ENCODE results near the gene RNF151. TPM values are rescaled to one million over a fixed set of nuclear protein-coding genes. Genes with fewer than 3 reads are reported as not detected.

RNF151 gene
- total RNA-seq, 1 donor from 2014 or later = not detected

- no peaks in the 10 kb centered on the region for H3K36me3 Mint-ChIP-seq (ENCODE audit: low read depth)
- peaks cover 45% of the 10 kb centered on the region for H3K27me3 Mint-ChIP-seq (ENCODE audit: low read depth)
- no peak for TF ChIP-seq CTCF (conservative IDR thresholded peaks at IDR 0.05)
- no peaks in the 10 kb centered on the region for H3K9me3 Mint-ChIP-seq
- no peak for DNase-seq (ENCODE audit: low read depth, low spot score)
- H3K4me3 Mint-ChIP-seq = no peak overlapping the region
- peaks cover 18% of the 10 kb centered on the region for H3K4me1 Mint-ChIP-seq
- H3K27ac Mint-ChIP-seq (ENCODE audit: unreplicated experiment) = no peak overlapping the region
These were observed 11.2 kb downstream of the RNF151 start for GRCh38 chr16:1977875-1978268.

- peaks cover 21% of the 10 kb centered on the region for H3K4me1 Mint-ChIP-seq
- H3K27me3 Mint-ChIP-seq (ENCODE audit: low read depth) = peaks cover 50% of the 10 kb centered on the region
- no peaks in the 10 kb centered on the region for H3K36me3 Mint-ChIP-seq (ENCODE audit: low read depth)
- TF ChIP-seq CTCF (conservative IDR thresholded peaks at IDR 0.05) = no peak
- no peak for DNase-seq (ENCODE audit: low read depth, low spot score)
- no peak overlapping the region for H3K4me3 Mint-ChIP-seq
- no peak overlapping the region for H3K27ac Mint-ChIP-seq (ENCODE audit: unreplicated experiment)
- H3K9me3 Mint-ChIP-seq = no peaks in the 10 kb centered on the region
These were observed 11.9 kb downstream of the RNF151 start for GRCh38 chr16:1978476-1979120.

- H3K9me3 Mint-ChIP-seq = no peaks in the 10 kb centered on the region
These were observed 12.8 kb downstream of the RNF151 start for GRCh38 chr16:1979271-1980029.

GRCh38 chr16:1980030-1980769, 13.5 kb downstream of the RNF151 start:
- no peaks in the 10 kb centered on the region for H3K36me3 Mint-ChIP-seq (ENCODE audit: low read depth)
- no peaks in the 10 kb centered on the region for H3K9me3 Mint-ChIP-seq
- no peak overlapping the region for H3K27ac Mint-ChIP-seq (ENCODE audit: unreplicated experiment)
- H3K27me3 Mint-ChIP-seq (ENCODE audit: low read depth) = peaks cover 54% of the 10 kb centered on the region
- H3K4me3 Mint-ChIP-seq = no peak overlapping the region
- TF ChIP-seq CTCF (conservative IDR thresholded peaks at IDR 0.05) = no peak
- no peak for DNase-seq (ENCODE audit: low read depth, low spot score)
- peaks cover 28% of the 10 kb centered on the region for H3K4me1 Mint-ChIP-seq

More at GRCh38 chr16:1979271-1980029, 12.8 kb downstream of the RNF151 start:
- Mint-ChIP-seq H3K4me3 (no peak overlapping the region), H3K27ac (ENCODE audit: unreplicated experiment) (no peak overlapping the region), H3K36me3 (ENCODE audit: low read depth) (no peaks in the 10 kb centered on the region), H3K27me3 (ENCODE audit: low read depth) (peaks cover 50% of the 10 kb centered on the region), H3K4me1 (peaks cover 21% of the 10 kb centered on the region)
- DNase-seq (ENCODE audit: low read depth, low spot score) = no peak
- TF ChIP-seq CTCF (conservative IDR thresholded peaks at IDR 0.05) = no peak

- H3K27me3 Mint-ChIP-seq (ENCODE audit: low read depth) = peaks cover 55% of the 10 kb centered on the region
- H3K9me3 Mint-ChIP-seq = no peaks in the 10 kb centered on the region
- peaks cover 30% of the 10 kb centered on the region for H3K4me1 Mint-ChIP-seq
- no peak for TF ChIP-seq CTCF (conservative IDR thresholded peaks at IDR 0.05)
- no peaks in the 10 kb centered on the region for H3K36me3 Mint-ChIP-seq (ENCODE audit: low read depth)
- H3K27ac Mint-ChIP-seq (ENCODE audit: unreplicated experiment) = no peak overlapping the region
- DNase-seq (ENCODE audit: low read depth, low spot score) = no peak
- no peak overlapping the region for H3K4me3 Mint-ChIP-seq
These were observed 14.1 kb downstream of the RNF151 start for GRCh38 chr16:1980770-1981087.

Measured in neural crest cell (in vitro differentiated cells).